Activated CD8-positive, alpha-beta memory T cell treated with anti-CD3 and anti-CD28 coated beads, Interleukin-2, amount 10 ng/mL, durations not matched to agents 7 days and 5 days (primary cell): Measurements from ENCODE around the gene SYNPR. TPM values are rescaled to one million over a fixed set of nuclear protein-coding genes. Genes with fewer than 3 reads are reported as not detected.

Experiments used
- ATAC-seq: fragments of 150-1000 bp; cut with Tn5 transposase; one replicate; pipeline ENCODE4 v1.10.0; 2021; ENCODE audit warnings: moderate library complexity
- CTCF ChIA-PET: fragments of 350-600 bp; sonication (Branson Sonifier 250); formaldehyde crosslinking; loops from one replicate; lab custom pipeline; 2021; ENCODE audit warnings: antibody characterized with exemption; lab: Charles Lee
- DNase-seq: peaks from one replicate; pipeline ENCODE4 v3.0.0-alpha.2; 2020
- H3K27ac Mint-ChIP-seq: one replicate; pipeline ENCODE4 v1.8.0; 2021; ENCODE audit warnings: mild to moderate bottlenecking, mixed read lengths
- H3K27me3 Mint-ChIP-seq: one replicate; pipeline ENCODE4 v1.8.0; 2021; ENCODE audit warnings: mixed read lengths
- H3K36me3 Mint-ChIP-seq: one replicate; pipeline ENCODE4 v1.8.0; 2021; ENCODE audit warnings: mild to moderate bottlenecking, mixed read lengths
- H3K4me1 Mint-ChIP-seq: one replicate; pipeline ENCODE4 v1.8.0; 2021; ENCODE audit warnings: mixed read lengths
- H3K4me3 Mint-ChIP-seq: one replicate; pipeline ENCODE4 v1.8.0; 2021; ENCODE audit warnings: mild to moderate bottlenecking, moderate library complexity, mixed read lengths
- H3K9me3 Mint-ChIP-seq: one replicate; pipeline ENCODE4 v1.8.0; 2022; ENCODE audit warnings: low read depth, mixed read lengths
- total RNA-seq, 2 experiments: library from RNA; stranded (reverse); gene quantifications; one replicate each; pipeline ENCODE4 v1.2.3, GENCODE V29; 2021

SYNPR gene
- total RNA-seq, 2 experiments from 2014 or later: not detected

- Mint-ChIP-seq H3K9me3 (no peaks in the 10 kb centered on the region), H3K27ac (no peak overlapping the region), H3K27me3 (peaks cover 27% of the 10 kb centered on the region), H3K36me3 (no peaks in the 10 kb centered on the region), H3K4me1 (no peaks in the 10 kb centered on the region), H3K4me3 (no peak overlapping the region)
- DNase-seq (no peak), ATAC-seq (no peak)
- CTCF ChIA-PET: no interaction called here
Observed at GRCh38 chr3:63279005-63279841, 1.1 kb downstream of the SYNPR start.

- no peak for ATAC-seq
- no peak overlapping the region for H3K27ac Mint-ChIP-seq
Observed at GRCh38 chr3:63287610-63288009, 9.5 kb downstream of the SYNPR start.

GRCh38 chr3:63290686-63291085 lies 12.6 kb downstream of the SYNPR start:
- DNase-seq (no peak), ATAC-seq (no peak)
- no peaks in the 10 kb centered on the region for H3K27me3 Mint-ChIP-seq
- H3K9me3 Mint-ChIP-seq: no peaks in the 10 kb centered on the region
- no peaks in the 10 kb centered on the region for H3K4me1 Mint-ChIP-seq
- H3K36me3 Mint-ChIP-seq: no peaks in the 10 kb centered on the region
- H3K27ac Mint-ChIP-seq: no peak overlapping the region
- H3K4me3 Mint-ChIP-seq: no peak overlapping the region
- CTCF ChIA-PET: no interaction called here

More at GRCh38 chr3:63287610-63288009, 9.5 kb downstream of the SYNPR start:
- no peaks in the 10 kb centered on the region for H3K36me3 Mint-ChIP-seq
- no peaks in the 10 kb centered on the region for H3K27me3 Mint-ChIP-seq
- H3K4me1 Mint-ChIP-seq: no peaks in the 10 kb centered on the region
- CTCF ChIA-PET: no interaction called here
- H3K4me3 Mint-ChIP-seq: no peak overlapping the region
- DNase-seq: no peak
- H3K9me3 Mint-ChIP-seq: no peaks in the 10 kb centered on the region

GRCh38 chr3:63294332-63294731 lies 16.2 kb downstream of the SYNPR start:
- CTCF ChIA-PET: no interaction called here
- ATAC-seq (no peak), DNase-seq (no peak)
- no peak overlapping the region for H3K4me3 Mint-ChIP-seq
- H3K4me1 Mint-ChIP-seq: no peaks in the 10 kb centered on the region
- H3K27ac Mint-ChIP-seq: no peak overlapping the region
- H3K27me3 Mint-ChIP-seq: no peaks in the 10 kb centered on the region
- H3K36me3 Mint-ChIP-seq: no peaks in the 10 kb centered on the region
- H3K9me3 Mint-ChIP-seq: no peaks in the 10 kb centered on the region

GRCh38 chr3:63295356-63295755 lies 17.2 kb downstream of the SYNPR start:
- no peaks in the 10 kb centered on the region for H3K36me3 Mint-ChIP-seq
- no peak for DNase-seq
- H3K27ac Mint-ChIP-seq: no peak overlapping the region
- no peaks in the 10 kb centered on the region for H3K9me3 Mint-ChIP-seq
- no peak for ATAC-seq
- no peaks in the 10 kb centered on the region for H3K27me3 Mint-ChIP-seq
- H3K4me1 Mint-ChIP-seq: no peaks in the 10 kb centered on the region
- CTCF ChIA-PET: no interaction called here
- no peak overlapping the region for H3K4me3 Mint-ChIP-seq

GRCh38 chr3:63295806-63296205 lies 17.7 kb downstream of the SYNPR start:
- H3K36me3 Mint-ChIP-seq: no peaks in the 10 kb centered on the region
- no peak overlapping the region for H3K27ac Mint-ChIP-seq
- no peaks in the 10 kb centered on the region for H3K4me1 Mint-ChIP-seq
- CTCF ChIA-PET: no interaction called here
- ATAC-seq (no peak), DNase-seq (no peak)
- no peaks in the 10 kb centered on the region for H3K9me3 Mint-ChIP-seq
- no peak overlapping the region for H3K4me3 Mint-ChIP-seq
- no peaks in the 10 kb centered on the region for H3K27me3 Mint-ChIP-seq

GRCh38 chr3:63296249-63296648 lies 18.1 kb downstream of the SYNPR start:
- H3K27ac Mint-ChIP-seq: no peak overlapping the region
- DNase-seq: no peak
- no peaks in the 10 kb centered on the region for H3K36me3 Mint-ChIP-seq
- no peaks in the 10 kb centered on the region for H3K9me3 Mint-ChIP-seq
- CTCF ChIA-PET: no interaction called here
- H3K27me3 Mint-ChIP-seq: no peaks in the 10 kb centered on the region
- H3K4me1 Mint-ChIP-seq: no peaks in the 10 kb centered on the region
- ATAC-seq: no peak
- no peak overlapping the region for H3K4me3 Mint-ChIP-seq

GRCh38 chr3:63303238-63303637 lies 25.1 kb downstream of the SYNPR start:
- no peaks in the 10 kb centered on the region for H3K9me3 Mint-ChIP-seq
- CTCF ChIA-PET: no interaction called here
- no peak overlapping the region for H3K4me3 Mint-ChIP-seq
- H3K27ac Mint-ChIP-seq: no peak overlapping the region
- ATAC-seq: no peak
- H3K36me3 Mint-ChIP-seq: no peaks in the 10 kb centered on the region
- H3K27me3 Mint-ChIP-seq: no peaks in the 10 kb centered on the region
- DNase-seq: no peak
- no peaks in the 10 kb centered on the region for H3K4me1 Mint-ChIP-seq

GRCh38 chr3:63304421-63304820 lies 26.3 kb downstream of the SYNPR start:
- no peaks in the 10 kb centered on the region for H3K27me3 Mint-ChIP-seq
- ATAC-seq: no peak
- CTCF ChIA-PET: no interaction called here
- H3K27ac Mint-ChIP-seq: no peak overlapping the region
- no peaks in the 10 kb centered on the region for H3K9me3 Mint-ChIP-seq
- H3K4me3 Mint-ChIP-seq: no peak overlapping the region
- no peak for DNase-seq
- H3K4me1 Mint-ChIP-seq: no peaks in the 10 kb centered on the region
- H3K36me3 Mint-ChIP-seq: no peaks in the 10 kb centered on the region

GRCh38 chr3:63308072-63308471 lies 30.0 kb downstream of the SYNPR start:
- no peak overlapping the region for H3K4me3 Mint-ChIP-seq
- no peaks in the 10 kb centered on the region for H3K27me3 Mint-ChIP-seq
- H3K9me3 Mint-ChIP-seq: no peaks in the 10 kb centered on the region
- CTCF ChIA-PET: no interaction called here
- DNase-seq (no peak), ATAC-seq (no peak)
- H3K36me3 Mint-ChIP-seq: no peaks in the 10 kb centered on the region
- no peaks in the 10 kb centered on the region for H3K4me1 Mint-ChIP-seq
- H3K27ac Mint-ChIP-seq: no peak overlapping the region

GRCh38 chr3:63309768-63310167 lies 31.7 kb downstream of the SYNPR start:
- no peaks in the 10 kb centered on the region for H3K36me3 Mint-ChIP-seq
- H3K9me3 Mint-ChIP-seq: peaks cover 2% of the 10 kb centered on the region
- no peaks in the 10 kb centered on the region for H3K4me1 Mint-ChIP-seq
- CTCF ChIA-PET: interaction anchor here (0.6 kb wide), 1 partner anchor 27 kb away, joined by 3 read pairs; no protein-coding TSS in a partner anchor
- no peak for ATAC-seq
- DNase-seq: no peak
- no peak overlapping the region for H3K27ac Mint-ChIP-seq
- no peaks in the 10 kb centered on the region for H3K27me3 Mint-ChIP-seq
- no peak overlapping the region for H3K4me3 Mint-ChIP-seq

- CTCF ChIA-PET: no interaction called here
- DNase-seq (no peak), ATAC-seq (no peak)
- no peaks in the 10 kb centered on the region for H3K36me3 Mint-ChIP-seq
- no peak overlapping the region for H3K4me3 Mint-ChIP-seq
- no peaks in the 10 kb centered on the region for H3K4me1 Mint-ChIP-seq
- H3K27me3 Mint-ChIP-seq: no peaks in the 10 kb centered on the region
- H3K9me3 Mint-ChIP-seq: no peaks in the 10 kb centered on the region
- H3K27ac Mint-ChIP-seq: no peak overlapping the region
Observed at GRCh38 chr3:63323766-63324165, 45.7 kb downstream of the SYNPR start.

GRCh38 chr3:63324621-63325020 lies 46.5 kb downstream of the SYNPR start:
- DNase-seq (no peak), ATAC-seq (no peak)
- H3K4me1 Mint-ChIP-seq: no peaks in the 10 kb centered on the region
- CTCF ChIA-PET: no interaction called here
- H3K4me3 Mint-ChIP-seq: no peak overlapping the region
- no peaks in the 10 kb centered on the region for H3K36me3 Mint-ChIP-seq
- no peak overlapping the region for H3K27ac Mint-ChIP-seq
- H3K9me3 Mint-ChIP-seq: no peaks in the 10 kb centered on the region
- H3K27me3 Mint-ChIP-seq: no peaks in the 10 kb centered on the region

GRCh38 chr3:63325386-63325785 lies 47.3 kb downstream of the SYNPR start:
- Mint-ChIP-seq H3K27ac (no peak overlapping the region), H3K27me3 (no peaks in the 10 kb centered on the region), H3K9me3 (no peaks in the 10 kb centered on the region), H3K4me3 (no peak overlapping the region), H3K36me3 (no peaks in the 10 kb centered on the region), H3K4me1 (no peaks in the 10 kb centered on the region)
- no peak for DNase-seq
- CTCF ChIA-PET: no interaction called here
- no peak for ATAC-seq
